ENCODE results near the gene ZNF652.
"Not testable (repeated sequence)": the region's sequence is repeated elsewhere in the genome, so short reads cannot be mapped to it uniquely, and the experiment has no call there.

ZNF652 gene

GRCh38 chr17:49287481-49287880 lies 74.6 kb downstream of the ZNF652 start:
- H3K36me3 ChIP-seq (ENCODE audit: control insufficient read depth, insufficient read depth, low read length): no peaks in the 10 kb centered on the region
- H3K9me3 ChIP-seq (ENCODE audit: control insufficient read depth, low read length): no peaks in the 10 kb centered on the region
- no peaks in the 10 kb centered on the region for H3K4me1 ChIP-seq (ENCODE audit: control insufficient read depth, insufficient read depth, low read length)
- no peaks in the 10 kb centered on the region for H3K27me3 ChIP-seq (ENCODE audit: control insufficient read depth, insufficient read depth, low read length)
- no peak overlapping the region for H3K4me3 ChIP-seq (ENCODE audit: low read length)
- no peak overlapping the region for H3K9ac ChIP-seq (ENCODE audit: low read length)

GRCh38 chr17:49286261-49286973 lies 75.6 kb downstream of the ZNF652 start:
- not testable (repeated sequence) for H3K36me3 ChIP-seq (ENCODE audit: control insufficient read depth, insufficient read depth, low read length); H3K27me3 ChIP-seq (ENCODE audit: control insufficient read depth, insufficient read depth, low read length); H3K9me3 ChIP-seq (ENCODE audit: control insufficient read depth, low read length); H3K4me3 ChIP-seq (ENCODE audit: low read length); H3K4me1 ChIP-seq (ENCODE audit: control insufficient read depth, insufficient read depth, low read length); H3K9ac ChIP-seq (ENCODE audit: low read length)

GRCh38 chr17:49285716-49286115 lies 76.3 kb downstream of the ZNF652 start:
- H3K27me3 ChIP-seq (ENCODE audit: control insufficient read depth, insufficient read depth, low read length): no peaks in the 10 kb centered on the region
- H3K4me3 ChIP-seq (ENCODE audit: low read length): no peak overlapping the region
- H3K36me3 ChIP-seq (ENCODE audit: control insufficient read depth, insufficient read depth, low read length): no peaks in the 10 kb centered on the region
- H3K4me1 ChIP-seq (ENCODE audit: control insufficient read depth, insufficient read depth, low read length): no peaks in the 10 kb centered on the region
- H3K9me3 ChIP-seq (ENCODE audit: control insufficient read depth, low read length): no peaks in the 10 kb centered on the region
- no peak overlapping the region for H3K9ac ChIP-seq (ENCODE audit: low read length)

GRCh38 chr17:49280918-49281317 lies 81.1 kb downstream of the ZNF652 start:
- Histone ChIP-seq H3K4me3 (ENCODE audit: low read length) (no peak overlapping the region), H3K36me3 (ENCODE audit: control insufficient read depth, insufficient read depth, low read length) (no peaks in the 10 kb centered on the region), H3K27me3 (ENCODE audit: control insufficient read depth, insufficient read depth, low read length) (no peaks in the 10 kb centered on the region), H3K9me3 (ENCODE audit: control insufficient read depth, low read length) (no peaks in the 10 kb centered on the region), H3K9ac (ENCODE audit: low read length) (no peak overlapping the region), H3K4me1 (ENCODE audit: control insufficient read depth, insufficient read depth, low read length) (no peaks in the 10 kb centered on the region)

- H3K9ac ChIP-seq (ENCODE audit: low read length): no peak overlapping the region
- H3K4me3 ChIP-seq (ENCODE audit: low read length): no peak overlapping the region
- no peaks in the 10 kb centered on the region for H3K27me3 ChIP-seq (ENCODE audit: control insufficient read depth, insufficient read depth, low read length)
- no peaks in the 10 kb centered on the region for H3K36me3 ChIP-seq (ENCODE audit: control insufficient read depth, insufficient read depth, low read length)
- H3K9me3 ChIP-seq (ENCODE audit: control insufficient read depth, low read length): no peaks in the 10 kb centered on the region
- H3K4me1 ChIP-seq (ENCODE audit: control insufficient read depth, insufficient read depth, low read length): no peaks in the 10 kb centered on the region
Measured at GRCh38 chr17:49280061-49280460, 82.0 kb downstream of the ZNF652 start.

- H3K4me3 ChIP-seq (ENCODE audit: low read length); H3K4me1 ChIP-seq (ENCODE audit: control insufficient read depth, insufficient read depth, low read length); H3K9me3 ChIP-seq (ENCODE audit: control insufficient read depth, low read length); H3K36me3 ChIP-seq (ENCODE audit: control insufficient read depth, insufficient read depth, low read length); H3K27me3 ChIP-seq (ENCODE audit: control insufficient read depth, insufficient read depth, low read length); H3K9ac ChIP-seq (ENCODE audit: low read length): not testable (repeated sequence)
Measured at GRCh38 chr17:49279263-49280015, 82.6 kb downstream of the ZNF652 start.

- no peaks in the 10 kb centered on the region for H3K9me3 ChIP-seq (ENCODE audit: control insufficient read depth, low read length)
- H3K4me3 ChIP-seq (ENCODE audit: low read length): no peak overlapping the region
- no peaks in the 10 kb centered on the region for H3K27me3 ChIP-seq (ENCODE audit: control insufficient read depth, insufficient read depth, low read length)
- H3K4me1 ChIP-seq (ENCODE audit: control insufficient read depth, insufficient read depth, low read length): no peaks in the 10 kb centered on the region
- no peak overlapping the region for H3K9ac ChIP-seq (ENCODE audit: low read length)
- H3K36me3 ChIP-seq (ENCODE audit: control insufficient read depth, insufficient read depth, low read length): no peaks in the 10 kb centered on the region
Measured at GRCh38 chr17:49278076-49278475, 84.0 kb downstream of the ZNF652 start.

GRCh38 chr17:49277638-49278037 lies 84.4 kb downstream of the ZNF652 start:
- no peaks in the 10 kb centered on the region for H3K4me1 ChIP-seq (ENCODE audit: control insufficient read depth, insufficient read depth, low read length)

GRCh38 chr17:49275981-49276380 lies 86.1 kb downstream of the ZNF652 start:
- H3K9me3 ChIP-seq (ENCODE audit: control insufficient read depth, low read length); H3K4me3 ChIP-seq (ENCODE audit: low read length); H3K4me1 ChIP-seq (ENCODE audit: control insufficient read depth, insufficient read depth, low read length); H3K27me3 ChIP-seq (ENCODE audit: control insufficient read depth, insufficient read depth, low read length); H3K36me3 ChIP-seq (ENCODE audit: control insufficient read depth, insufficient read depth, low read length); H3K9ac ChIP-seq (ENCODE audit: low read length): not testable (repeated sequence)

More at GRCh38 chr17:49277638-49278037, 84.4 kb downstream of the ZNF652 start:
- H3K9me3 ChIP-seq (ENCODE audit: control insufficient read depth, low read length): no peaks in the 10 kb centered on the region
- no peak overlapping the region for H3K4me3 ChIP-seq (ENCODE audit: low read length)
- H3K9ac ChIP-seq (ENCODE audit: low read length): no peak overlapping the region
- no peaks in the 10 kb centered on the region for H3K36me3 ChIP-seq (ENCODE audit: control insufficient read depth, insufficient read depth, low read length)
- no peaks in the 10 kb centered on the region for H3K27me3 ChIP-seq (ENCODE audit: control insufficient read depth, insufficient read depth, low read length)

GRCh38 chr17:49269356-49269755 lies 92.7 kb downstream of the ZNF652 start:
- H3K9ac ChIP-seq (ENCODE audit: low read length): no peak overlapping the region

GRCh38 chr17:49267912-49268311 lies 94.1 kb downstream of the ZNF652 start:
- H3K9me3 ChIP-seq (ENCODE audit: control insufficient read depth, low read length): no peaks in the 10 kb centered on the region
- H3K4me1 ChIP-seq (ENCODE audit: control insufficient read depth, insufficient read depth, low read length): no peaks in the 10 kb centered on the region
- H3K27me3 ChIP-seq (ENCODE audit: control insufficient read depth, insufficient read depth, low read length): no peaks in the 10 kb centered on the region
- no peaks in the 10 kb centered on the region for H3K36me3 ChIP-seq (ENCODE audit: control insufficient read depth, insufficient read depth, low read length)
- H3K9ac ChIP-seq (ENCODE audit: low read length): no peak overlapping the region
- no peak overlapping the region for H3K4me3 ChIP-seq (ENCODE audit: low read length)

More at GRCh38 chr17:49269356-49269755, 92.7 kb downstream of the ZNF652 start:
- no peaks in the 10 kb centered on the region for H3K4me1 ChIP-seq (ENCODE audit: control insufficient read depth, insufficient read depth, low read length)
- H3K27me3 ChIP-seq (ENCODE audit: control insufficient read depth, insufficient read depth, low read length): no peaks in the 10 kb centered on the region
- no peaks in the 10 kb centered on the region for H3K9me3 ChIP-seq (ENCODE audit: control insufficient read depth, low read length)
- H3K4me3 ChIP-seq (ENCODE audit: low read length): no peak overlapping the region
- no peaks in the 10 kb centered on the region for H3K36me3 ChIP-seq (ENCODE audit: control insufficient read depth, insufficient read depth, low read length)

- no peak overlapping the region for H3K9ac ChIP-seq (ENCODE audit: low read length)
- no peaks in the 10 kb centered on the region for H3K36me3 ChIP-seq (ENCODE audit: control insufficient read depth, insufficient read depth, low read length)
- no peak overlapping the region for H3K4me3 ChIP-seq (ENCODE audit: low read length)
- H3K4me1 ChIP-seq (ENCODE audit: control insufficient read depth, insufficient read depth, low read length): no peaks in the 10 kb centered on the region
- H3K9me3 ChIP-seq (ENCODE audit: control insufficient read depth, low read length): no peaks in the 10 kb centered on the region
- no peaks in the 10 kb centered on the region for H3K27me3 ChIP-seq (ENCODE audit: control insufficient read depth, insufficient read depth, low read length)
Measured at GRCh38 chr17:49266233-49266632, 95.8 kb downstream of the ZNF652 start.
